SK-N-MC (cell line): ENCODE results near the gene MAGEC3.
"Not testable (repeated sequence)": the region's sequence is repeated elsewhere in the genome, so short reads cannot be mapped to it uniquely, and the experiment has no call there.

Source experiments
- EZH2 ChIP-seq: fragments of 200-600 bp; sonication (generic); IDR thresholded peaks from one replicate; pipeline ENCODE4 v1.6.1; 2017; ENCODE audit warnings: antibody characterized with exemption
- POLR2AphosphoS5 ChIP-seq: IDR thresholded peaks from 2 replicates; pipeline ENCODE4 v1.6.1; 2012; ENCODE audit warnings: mild to moderate bottlenecking, low read depth, low read length, borderline replicate concordance

- TF ChIP-seq EZH2, POLR2AphosphoS5: not testable (repeated sequence)
Measured at GRCh38 chrX:141888811-141889210, 50.7 kb downstream of the MAGEC3 start.
